K562 (cell line): Measurements from ENCODE around the gene PFN3. TPM values are rescaled to one million over a fixed set of nuclear protein-coding genes. Genes with fewer than 3 reads are reported as not detected.

Source experiments
- ESRRB ChIP-seq: fragments of 250-450 bp; sonication (Bioruptor Pico); IDR thresholded peaks from 2 replicates; pipeline ENCODE4 v1.5.0; 2020; ENCODE audit warnings: mild to moderate bottlenecking, moderate library complexity, borderline replicate concordance
- MAFG ChIP-seq: fragments of 450-650 bp; conservative IDR thresholded peaks from 2 replicates; pipeline ENCODE4 v1.6.1; 2016; ENCODE audit warnings: missing genetic modification characterization, missing compliant biosample characterization
- MITF ChIP-seq: IDR thresholded peaks from 2 replicates; pipeline ENCODE4 v1.6.1; 2014; ENCODE audit warnings: antibody characterized with exemption
- POLR2AphosphoS5 ChIP-seq: IDR thresholded peaks from 2 replicates; pipeline ENCODE4 v1.6.1; 2011; ENCODE audit warnings: mild to moderate bottlenecking, low read depth, low read length, moderate library complexity; ENCODE audit not compliant: control insufficient read depth, insufficient read depth
- POLR2G ChIP-seq: fragments of 200-400 bp; formaldehyde crosslinking; IDR thresholded peaks from 2 replicates; pipeline ENCODE4 v1.6.1; 2017; ENCODE audit warnings: low read depth, mild to moderate bottlenecking, antibody characterized with exemption, low read length, moderate library complexity
- SP2 ChIP-seq: IDR thresholded peaks from 2 replicates; pipeline ENCODE4 v1.6.1; 2011; ENCODE audit warnings: mild to moderate bottlenecking, low read depth, low read length, moderate library complexity; ENCODE audit not compliant: poor library complexity, severe bottlenecking; ENCODE audit errors: extremely low read depth
- THAP7 ChIP-seq: fragments of 250-450 bp; sonication (Bioruptor Pico); IDR thresholded peaks from 2 replicates; pipeline ENCODE4 v1.5.0; 2021
- UBTF ChIP-seq, 2 experiments: IDR thresholded peaks; 2 replicates each; pipeline ENCODE4 v1.6.1; 2012; ENCODE audit warnings: improper control_type of control experiment in 2 of 2, low read depth in 2 of 2, low read length in 2 of 2, borderline replicate concordance in 1 of 2
- WHSC1 ChIP-seq: IDR thresholded peaks from one replicate; pipeline ENCODE4 v1.6.1; 2012; ENCODE audit warnings: low read length, control low read depth, inconsistent platforms
- ZNF431 ChIP-seq: sonication (generic); formaldehyde crosslinking; IDR thresholded peaks from 2 replicates; pipeline ENCODE4 v1.8.0; 2022; ENCODE audit warnings: mild to moderate bottlenecking, missing genetic modification reagents
- ZNF444 ChIP-seq: fragments of 250-450 bp; sonication (Bioruptor Pico); IDR thresholded peaks from 2 replicates; pipeline ENCODE4 v1.4.0; 2020; ENCODE audit warnings: mild to moderate bottlenecking, moderate library complexity
- ZNF785 ChIP-seq: fragments of 250-450 bp; sonication (Bioruptor Pico); IDR thresholded peaks from 2 replicates; pipeline ENCODE4 v1.4.0; 2020; ENCODE audit warnings: mild to moderate bottlenecking
- polyA plus RNA-seq, 8 experiments: library from polyadenylated mRNA; depleted of rRNA in 4 of 8; stranded (reverse) in 5 of 8; unstranded in 3 of 8; fragments of >200 nt; fragmentation: Nextera tagmentation in 2 of 8; fragmentation: Illumina TruSeq in 1 of 8; extraction: Ambion mirVana in 2 of 8; extraction: Trizol in 1 of 8; gene quantifications; 2 replicates each; pipeline versions ENCODE4 v1.2.1 to v1.2.3, GENCODE V29; 2011 to 2014; ENCODE audit warnings: inconsistent platforms in 1 of 8, missing spikeins in 1 of 8
- total RNA-seq, 7 experiments: library from RNA; depleted of rRNA in 6 of 7; stranded (reverse); fragments of >200 nt in 6 of 7; fragmentation: Illumina TruSeq in 2 of 7; extraction: Trizol in 2 of 7; gene quantifications; 2 replicates each; pipeline versions ENCODE4 v1.2.1 to v1.2.3, GENCODE V29; 2011 to 2021; ENCODE audit warnings: low replicate concordance in 1 of 7
- TF ChIP-seq, protein P1 (sequence below): fragments of 250-450 bp; sonication (Bioruptor Pico); IDR thresholded peaks from 2 replicates; pipeline ENCODE4 v1.8.0; 2021; ENCODE audit warnings: borderline replicate concordance, mild to moderate bottlenecking, moderate library complexity; ENCODE audit not compliant: poor library complexity, severe bottlenecking
- TF ChIP-seq, protein P2 (sequence below): fragments of 250-450 bp; sonication (Bioruptor Pico); IDR thresholded peaks from 2 replicates; pipeline ENCODE4 v1.6.1; 2021; ENCODE audit warnings: mild to moderate bottlenecking
- TF ChIP-seq, protein P3 (sequence below): sonication (generic); formaldehyde crosslinking; IDR thresholded peaks from 2 replicates; pipeline ENCODE4 v1.8.0; 2022; ENCODE audit warnings: missing genetic modification reagents, mild to moderate bottlenecking, borderline replicate concordance
- TF ChIP-seq, protein P4 (sequence below): sonication (generic); formaldehyde crosslinking; IDR thresholded peaks from 2 replicates; pipeline ENCODE4 v1.8.0; 2023; ENCODE audit warnings: mild to moderate bottlenecking, missing genetic modification reagents

Gene PFN3
- total and polyA plus RNA-seq, 9 of the 15 experiments (the other 6 are each of a cell fraction or from before 2014, with no cell fraction given): not detected

GRCh38 chr5:177427919-177428573, 27.6 kb upstream of the PFN3 start (continued):
- TF ChIP-seq UBTF (IDR thresholded peaks at IDR 0.05; ENCODE audit: borderline replicate concordance in 1 of 2, low read depth in 2 of 2, low read length in 2 of 2) (peak in 1 of 2 experiments; percentile 43; a peak in 1 of 4 replicates), MITF (no peak), WHSC1 (no peak), ZNF431 (0 out of 2 replicates have a peak, but pooled peaks have one; percentile 0), ZNF785 (CRISPR knock-in tag) (no peak), POLR2G (peak; percentile 65), POLR2AphosphoS5 (peak; percentile 68), THAP7 (CRISPR knock-in tag) (no peak), ESRRB (no peak), SP2 (peak; percentile 17), ZNF444 (CRISPR knock-in tag) (no peak), MAFG (tag) (peak; percentile 90)
- TF ChIP-seq, protein P1, sequence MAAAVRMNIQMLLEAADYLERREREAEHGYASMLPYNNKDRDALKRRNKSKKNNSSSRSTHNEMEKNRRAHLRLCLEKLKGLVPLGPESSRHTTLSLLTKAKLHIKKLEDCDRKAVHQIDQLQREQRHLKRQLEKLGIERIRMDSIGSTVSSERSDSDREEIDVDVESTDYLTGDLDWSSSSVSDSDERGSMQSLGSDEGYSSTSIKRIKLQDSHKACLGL (CRISPR knock-in tag): no peak
- TF ChIP-seq, protein P2, sequence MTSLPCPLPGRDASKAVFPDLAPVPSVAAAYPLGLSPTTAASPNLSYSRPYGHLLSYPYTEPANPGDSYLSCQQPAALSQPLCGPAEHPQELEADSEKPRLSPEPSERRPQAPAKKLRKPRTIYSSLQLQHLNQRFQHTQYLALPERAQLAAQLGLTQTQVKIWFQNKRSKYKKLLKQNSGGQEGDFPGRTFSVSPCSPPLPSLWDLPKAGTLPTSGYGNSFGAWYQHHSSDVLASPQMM (CRISPR knock-in tag): no peak
- TF ChIP-seq, protein P3, sequence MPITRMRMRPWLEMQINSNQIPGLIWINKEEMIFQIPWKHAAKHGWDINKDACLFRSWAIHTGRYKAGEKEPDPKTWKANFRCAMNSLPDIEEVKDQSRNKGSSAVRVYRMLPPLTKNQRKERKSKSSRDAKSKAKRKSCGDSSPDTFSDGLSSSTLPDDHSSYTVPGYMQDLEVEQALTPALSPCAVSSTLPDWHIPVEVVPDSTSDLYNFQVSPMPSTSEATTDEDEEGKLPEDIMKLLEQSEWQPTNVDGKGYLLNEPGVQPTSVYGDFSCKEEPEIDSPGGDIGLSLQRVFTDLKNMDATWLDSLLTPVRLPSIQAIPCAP (CRISPR knock-in tag): no peak
- TF ChIP-seq, protein P4, sequence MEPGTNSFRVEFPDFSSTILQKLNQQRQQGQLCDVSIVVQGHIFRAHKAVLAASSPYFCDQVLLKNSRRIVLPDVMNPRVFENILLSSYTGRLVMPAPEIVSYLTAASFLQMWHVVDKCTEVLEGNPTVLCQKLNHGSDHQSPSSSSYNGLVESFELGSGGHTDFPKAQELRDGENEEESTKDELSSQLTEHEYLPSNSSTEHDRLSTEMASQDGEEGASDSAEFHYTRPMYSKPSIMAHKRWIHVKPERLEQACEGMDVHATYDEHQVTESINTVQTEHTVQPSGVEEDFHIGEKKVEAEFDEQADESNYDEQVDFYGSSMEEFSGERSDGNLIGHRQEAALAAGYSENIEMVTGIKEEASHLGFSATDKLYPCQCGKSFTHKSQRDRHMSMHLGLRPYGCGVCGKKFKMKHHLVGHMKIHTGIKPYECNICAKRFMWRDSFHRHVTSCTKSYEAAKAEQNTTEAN: no peak
